ENCODE data around the gene SH3PXD2A. TPM values are rescaled to one million over a fixed set of nuclear protein-coding genes. Genes with fewer than 3 reads are reported as not detected.
A peak's percentile ranks its signal among the peaks of the same experiment; 100 is the strongest.
"Not testable (repeated sequence)": the region's sequence is repeated elsewhere in the genome, so short reads cannot be mapped to it uniquely, and the experiment has no call there.

SH3PXD2A gene
- total RNA-seq, 1 experiment from 2014 or later = 13.4 TPM

DNA sequence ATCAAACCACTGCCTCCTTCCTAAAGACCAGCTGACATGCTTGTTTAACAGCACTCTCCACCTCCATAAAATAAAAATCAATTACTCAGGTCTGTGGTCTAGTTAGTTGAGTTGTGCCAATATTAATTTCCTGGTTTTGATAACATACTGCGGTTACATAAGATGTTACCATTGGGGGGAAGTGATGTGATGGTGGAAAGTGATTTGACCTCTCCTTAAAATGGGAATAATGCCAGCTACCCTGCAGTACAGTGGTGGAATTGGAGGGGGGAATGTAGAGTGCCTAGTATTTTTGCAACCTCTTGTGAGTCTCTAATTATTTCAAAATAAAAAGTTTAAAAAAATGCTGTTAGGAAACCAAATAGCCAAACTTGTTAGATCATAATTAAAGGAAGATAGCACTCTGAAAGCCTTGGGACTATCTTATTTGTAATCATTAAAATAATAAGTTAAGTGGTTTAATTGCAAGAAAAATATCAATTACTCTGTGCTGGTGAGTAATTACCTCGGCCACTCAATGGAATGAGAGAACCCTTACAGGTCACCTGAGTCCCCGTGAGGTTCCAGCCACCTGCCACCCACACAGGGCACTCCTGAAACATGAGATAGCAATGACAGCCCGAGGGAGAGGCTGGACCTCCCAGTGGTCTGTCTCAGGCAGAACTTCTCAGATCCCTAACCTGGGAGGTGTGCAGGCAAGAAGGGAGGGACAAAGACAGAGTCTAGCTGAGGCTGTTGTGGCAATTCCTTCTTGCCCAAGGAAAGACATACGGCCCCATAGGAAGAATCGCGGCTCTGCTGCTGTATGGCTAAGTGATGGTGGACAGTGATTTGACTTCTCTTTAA lies 94.1 kb downstream of the SH3PXD2A start:
- Histone ChIP-seq H3K9me3 (replicated peaks) (no peaks in the 10 kb centered on the region), H3K4me1 (replicated peaks) (peaks cover 38% of the 10 kb centered on the region), H3K27ac (no peak overlapping the region), H3K36me3 (no peaks in the 10 kb centered on the region), H3K27me3 (replicated peaks) (no peaks in the 10 kb centered on the region), H3K4me3 (no peak overlapping the region)
- DNase-seq (ENCODE audit: low read depth in 1 of 2, low spot score in 2 of 2) = no peak

DNA sequence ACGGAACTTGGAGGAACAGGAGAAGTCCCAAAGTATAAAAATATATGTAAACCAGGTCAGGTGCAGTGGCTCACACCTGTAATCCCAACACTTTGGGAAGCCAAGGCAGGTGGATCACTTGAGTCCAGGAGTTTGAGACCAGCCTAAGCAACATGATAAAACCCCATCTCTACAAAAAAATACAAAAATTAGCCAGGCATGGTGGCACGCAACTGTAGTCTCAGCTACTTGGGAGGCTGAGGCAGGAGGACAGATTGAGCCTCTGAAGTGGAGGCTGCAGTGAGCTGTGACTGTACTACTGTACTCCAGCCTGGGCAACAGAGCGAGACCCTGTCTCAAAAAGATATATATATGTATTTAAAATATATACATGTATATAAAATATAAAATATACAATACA lies 95.1 kb downstream of the SH3PXD2A start:
- not testable (repeated sequence) for H3K4me3 ChIP-seq; DNase-seq (ENCODE audit: low read depth in 1 of 2, low spot score in 2 of 2); H3K9me3 ChIP-seq (replicated peaks); H3K27me3 ChIP-seq (replicated peaks); H3K36me3 ChIP-seq; H3K27ac ChIP-seq
- H3K4me1 ChIP-seq (replicated peaks) = peaks cover 33% of the 10 kb centered on the region

DNA sequence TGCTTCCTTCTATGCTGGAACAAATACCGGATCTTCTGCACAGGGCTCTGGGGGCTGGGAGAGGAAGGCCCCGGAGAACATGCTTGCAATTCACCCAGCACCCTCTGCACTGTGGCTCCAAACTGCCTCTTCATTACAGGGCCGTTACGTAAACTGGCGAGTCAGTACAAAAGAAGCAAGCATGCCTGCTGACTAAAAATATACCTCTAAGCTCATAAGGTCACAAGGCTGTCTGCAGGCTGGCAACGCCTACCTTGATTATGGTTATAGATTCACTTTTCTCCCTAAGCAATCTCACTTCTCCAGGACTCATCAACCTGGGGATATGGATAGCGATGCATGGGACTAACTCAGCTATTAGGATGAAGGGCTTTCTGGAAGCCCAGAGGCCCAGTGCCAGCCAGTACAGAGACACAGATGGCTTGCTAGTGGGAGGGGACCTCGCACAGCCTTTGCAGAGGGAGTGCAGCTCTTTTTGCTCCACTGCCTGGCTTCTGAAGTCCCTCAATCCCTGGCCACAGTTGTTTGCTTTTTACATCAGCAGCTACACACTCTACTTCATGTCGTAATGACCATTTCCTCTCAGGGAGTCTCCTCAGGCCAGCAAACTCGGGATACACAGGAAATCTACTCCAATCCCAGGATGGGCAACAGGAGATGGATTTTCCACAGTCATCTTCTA lies 96.1 kb downstream of the SH3PXD2A start:
- Histone ChIP-seq H3K36me3 (no peaks in the 10 kb centered on the region), H3K9me3 (replicated peaks) (no peaks in the 10 kb centered on the region), H3K27me3 (replicated peaks) (no peaks in the 10 kb centered on the region), H3K4me1 (replicated peaks) (peaks cover 32% of the 10 kb centered on the region), H3K27ac (no peak overlapping the region), H3K4me3 (no peak overlapping the region)
- peak in 1 of 2 experiments; percentile 29 for DNase-seq (ENCODE audit: low read depth in 1 of 2, low spot score in 2 of 2)

DNA sequence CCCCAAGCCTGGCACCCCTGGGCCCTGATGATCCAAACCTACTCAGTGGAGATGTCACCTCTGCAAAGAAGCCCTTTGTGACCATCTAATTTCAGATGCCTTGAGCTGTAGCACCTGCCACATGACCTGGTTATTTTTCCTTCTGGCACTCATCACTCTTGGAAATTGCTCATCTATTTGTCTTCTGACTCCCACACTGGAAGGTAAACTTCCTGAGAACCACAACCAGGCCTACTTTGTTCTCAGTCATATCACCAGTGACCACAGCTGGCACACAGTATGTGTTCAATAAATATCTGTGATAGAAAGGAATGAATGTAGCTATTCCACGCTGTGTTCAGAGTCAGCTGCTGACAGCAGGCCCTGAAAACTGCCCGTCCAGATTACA lies 97.1 kb downstream of the SH3PXD2A start:
- Histone ChIP-seq H3K27ac (no peak overlapping the region), H3K9me3 (replicated peaks) (no peaks in the 10 kb centered on the region), H3K4me3 (no peak overlapping the region), H3K27me3 (replicated peaks) (no peaks in the 10 kb centered on the region), H3K36me3 (no peaks in the 10 kb centered on the region), H3K4me1 (replicated peaks) (peaks cover 28% of the 10 kb centered on the region)
- peak in 1 of 2 experiments; percentile 30 for DNase-seq (ENCODE audit: low read depth in 1 of 2, low spot score in 2 of 2)

DNA sequence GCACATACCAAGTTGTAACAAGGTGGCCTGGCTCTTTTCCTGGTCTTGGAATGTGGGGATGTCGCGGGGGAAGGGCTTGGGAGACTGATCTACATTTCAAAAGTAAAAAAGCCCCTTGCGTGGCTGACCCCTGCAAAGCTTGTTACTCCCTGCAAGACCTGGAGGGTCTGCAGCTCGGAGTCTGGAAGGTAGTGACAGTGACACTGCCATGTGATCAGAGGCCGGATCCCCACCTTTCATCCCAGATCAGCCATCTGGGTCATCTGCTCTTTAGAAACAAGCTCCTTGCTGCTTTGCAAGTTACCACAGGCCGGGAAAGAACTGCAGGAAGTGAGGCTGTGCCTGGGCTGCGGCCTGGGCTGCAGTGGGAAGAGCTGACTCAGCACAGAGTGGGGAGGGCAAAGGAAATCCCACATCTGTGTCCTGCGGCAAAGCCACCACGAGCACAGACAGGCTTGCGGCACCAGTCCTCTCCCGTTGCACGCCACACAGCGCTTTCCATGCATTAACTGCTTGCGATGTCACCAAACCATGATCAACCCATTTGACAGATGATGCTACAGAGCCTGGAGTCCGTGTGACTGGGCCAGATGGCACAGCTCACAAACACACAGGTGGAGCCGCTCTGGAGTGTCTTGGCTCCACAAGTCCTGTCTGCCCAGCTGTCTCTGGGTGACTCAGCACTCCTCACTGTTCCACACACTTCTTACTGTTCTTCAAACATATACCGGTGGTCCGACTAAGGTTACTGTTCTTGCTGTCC lies 97.7 kb downstream of the SH3PXD2A start:
- 0 out of 2 replicates have a peak, but pooled peaks cover under 1% of the 10 kb centered on the region for H3K9me3 ChIP-seq (replicated peaks)
- peak; percentile 57 to 68 for DNase-seq (ENCODE audit: low read depth in 1 of 2, low spot score in 2 of 2)
- H3K4me3 ChIP-seq = no peak overlapping the region
- H3K27ac ChIP-seq = no peak overlapping the region
- no peaks in the 10 kb centered on the region for H3K36me3 ChIP-seq
- no peaks in the 10 kb centered on the region for H3K27me3 ChIP-seq (replicated peaks)
- H3K4me1 ChIP-seq (replicated peaks) = peaks cover 26% of the 10 kb centered on the region

DNA sequence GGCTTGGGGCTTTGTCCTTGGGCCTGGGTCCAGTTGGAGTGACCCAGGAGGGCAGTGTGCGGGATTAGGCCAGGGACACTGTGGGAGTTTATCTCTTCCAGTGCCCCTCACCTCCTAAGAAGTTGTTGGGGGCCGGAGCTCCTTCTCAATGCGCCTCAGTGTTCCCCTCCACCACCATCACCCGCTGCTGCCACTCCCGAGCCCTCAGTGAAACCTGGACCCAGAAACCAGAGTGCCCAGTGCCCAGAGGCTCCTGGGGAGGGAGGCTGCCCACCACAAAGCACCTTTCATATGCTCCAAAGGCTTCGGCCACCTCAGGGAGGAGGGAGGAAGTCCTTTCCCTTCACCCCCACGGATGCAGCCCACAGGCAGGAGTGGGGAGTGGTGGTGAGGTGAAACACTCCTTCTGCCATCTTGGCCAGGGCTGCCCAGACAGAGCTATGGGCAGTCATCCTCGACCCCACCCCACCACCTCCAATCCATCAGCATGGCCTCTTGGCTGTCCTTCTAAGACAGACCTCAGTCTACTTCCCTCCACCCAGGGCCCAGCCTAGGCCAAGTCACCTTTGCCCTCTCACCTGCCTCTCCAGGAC lies 99.0 kb downstream of the SH3PXD2A start:
- DNase-seq (ENCODE audit: low read depth in 1 of 2, low spot score in 2 of 2) = no peak

DNA sequence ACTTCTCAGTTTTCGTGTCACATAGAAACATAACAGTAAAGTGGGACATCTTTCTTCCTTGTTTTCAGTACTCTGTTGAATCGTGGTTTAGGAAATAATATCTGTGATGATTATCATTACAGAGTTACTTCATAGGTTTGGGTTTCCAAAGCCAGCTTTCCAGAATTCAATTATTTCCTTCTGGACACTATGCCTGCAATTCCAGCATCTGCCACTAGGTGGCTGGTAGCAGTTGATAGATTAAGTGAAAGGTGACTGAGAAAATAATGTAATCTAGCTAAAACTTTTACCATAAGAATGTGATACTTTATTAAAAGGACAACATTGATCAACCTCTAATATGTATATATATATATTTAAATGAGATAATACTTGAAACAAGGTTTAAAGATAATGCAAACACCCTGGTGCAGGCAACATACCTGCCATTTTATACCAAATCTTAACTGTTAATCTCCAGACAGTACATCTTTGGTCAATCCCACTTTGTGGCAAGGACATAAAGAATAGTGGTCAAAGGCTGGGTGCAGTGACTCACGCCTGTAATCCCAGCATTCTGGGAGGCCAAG lies 102.6 kb downstream of the SH3PXD2A start:
- no peaks in the 10 kb centered on the region for H3K36me3 ChIP-seq
- no peak overlapping the region for H3K4me3 ChIP-seq
- 0 out of 2 replicates have a peak, but pooled peaks cover 7% of the 10 kb centered on the region for H3K9me3 ChIP-seq (replicated peaks)
- no peak for DNase-seq (ENCODE audit: low read depth in 1 of 2, low spot score in 2 of 2)
- no peak overlapping the region for H3K27ac ChIP-seq
- no peaks in the 10 kb centered on the region for H3K27me3 ChIP-seq (replicated peaks)
- H3K4me1 ChIP-seq (replicated peaks) = peaks cover 7% of the 10 kb centered on the region

More for the DNA sequence above, 99.0 kb downstream of the SH3PXD2A start:
- Histone ChIP-seq H3K36me3 (no peaks in the 10 kb centered on the region), H3K27me3 (replicated peaks) (no peaks in the 10 kb centered on the region), H3K4me3 (no peak overlapping the region), H3K9me3 (replicated peaks) (0 out of 2 replicates have a peak, but pooled peaks cover 7% of the 10 kb centered on the region), H3K4me1 (replicated peaks) (peaks cover 26% of the 10 kb centered on the region), H3K27ac (no peak overlapping the region)

DNA sequence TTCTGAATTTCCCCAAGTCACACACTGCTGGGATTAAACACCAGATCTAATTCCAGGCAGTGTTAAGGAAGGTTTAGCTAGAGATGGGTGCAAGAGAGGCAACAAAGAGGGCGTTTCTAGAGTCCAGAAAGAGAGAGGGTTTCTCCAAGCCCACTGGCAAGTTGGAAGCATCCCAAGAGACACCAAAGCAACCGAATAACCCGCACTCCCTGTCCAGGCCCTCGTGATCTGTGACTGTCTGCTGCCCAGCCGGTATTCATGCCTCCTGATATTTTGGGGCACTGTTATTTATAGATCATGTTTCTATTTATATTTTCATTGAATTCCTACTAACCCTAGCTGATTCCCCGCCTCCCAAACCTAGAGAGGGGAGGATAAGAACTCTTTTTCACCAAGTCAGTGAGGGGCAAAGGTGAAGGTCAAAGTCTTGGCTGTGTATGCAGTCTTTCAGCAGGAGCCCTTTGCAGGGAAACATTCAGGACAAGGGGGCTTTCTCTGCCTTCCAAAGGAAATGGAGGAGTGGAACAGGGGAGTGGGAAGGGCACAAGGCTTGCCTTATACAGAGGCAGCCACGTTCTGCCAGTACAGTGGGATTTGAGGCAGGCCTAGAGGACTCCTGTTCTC lies 103.6 kb downstream of the SH3PXD2A start:
- H3K27ac ChIP-seq = no peak overlapping the region

DNA sequence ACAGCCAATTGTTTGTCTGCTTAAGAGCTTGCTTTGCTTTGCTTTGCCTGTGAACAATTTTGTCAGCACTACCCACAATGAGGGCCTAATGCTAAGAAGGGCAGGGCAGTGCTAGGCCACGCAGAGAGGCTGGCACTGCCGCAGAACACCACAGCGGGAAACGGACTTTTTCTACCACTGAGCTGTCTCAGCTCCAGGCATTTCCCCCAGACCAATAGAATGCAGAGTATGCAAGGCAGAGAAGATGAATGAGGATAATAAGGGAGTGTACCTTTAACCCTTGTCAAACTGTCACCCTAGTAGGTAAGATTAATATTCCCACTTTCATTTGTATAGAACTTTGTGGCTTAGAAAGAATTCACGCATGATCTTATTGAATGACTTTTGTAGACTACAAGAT lies 104.5 kb downstream of the SH3PXD2A start:
- Histone ChIP-seq H3K27ac (no peak overlapping the region), H3K9me3 (replicated peaks) (0 out of 2 replicates have a peak, but pooled peaks cover 7% of the 10 kb centered on the region), H3K4me3 (no peak overlapping the region), H3K4me1 (replicated peaks) (no peaks in the 10 kb centered on the region; the same call in 1 of the 2 replicates), H3K36me3 (no peaks in the 10 kb centered on the region), H3K27me3 (replicated peaks) (no peaks in the 10 kb centered on the region)
- DNase-seq (ENCODE audit: low read depth in 1 of 2, low spot score in 2 of 2) = no peak

More for the DNA sequence above, 103.6 kb downstream of the SH3PXD2A start:
- H3K36me3 ChIP-seq = no peaks in the 10 kb centered on the region
- no peaks in the 10 kb centered on the region for H3K4me1 ChIP-seq (replicated peaks)
- H3K9me3 ChIP-seq (replicated peaks) = 0 out of 2 replicates have a peak, but pooled peaks cover 7% of the 10 kb centered on the region
- H3K4me3 ChIP-seq = no peak overlapping the region
- no peaks in the 10 kb centered on the region for H3K27me3 ChIP-seq (replicated peaks)
- DNase-seq (ENCODE audit: low read depth in 1 of 2, low spot score in 2 of 2) = no peak

DNA sequence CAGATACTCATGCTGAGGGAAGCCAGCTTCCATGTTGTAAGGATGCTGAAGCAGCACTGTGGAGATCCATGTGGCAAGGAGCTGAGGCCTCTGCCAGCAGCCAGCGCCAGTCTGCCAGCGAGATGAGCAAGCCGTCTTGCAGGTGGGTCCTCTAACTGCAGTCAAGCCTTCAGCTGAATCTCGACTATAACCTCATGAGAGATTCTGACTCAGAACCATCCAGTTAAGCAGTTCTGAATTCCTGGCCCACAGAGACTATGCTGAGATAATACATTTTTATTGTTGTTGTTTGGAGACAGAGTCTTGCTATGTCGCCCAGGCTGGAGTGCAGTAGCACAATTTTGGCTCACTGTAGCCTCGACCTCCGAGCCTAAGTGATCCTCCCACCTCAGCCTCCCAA lies 105.6 kb downstream of the SH3PXD2A start:
- no peaks in the 10 kb centered on the region for H3K36me3 ChIP-seq
- no peak for DNase-seq (ENCODE audit: low read depth in 1 of 2, low spot score in 2 of 2)
- 0 out of 2 replicates have a peak, but pooled peaks cover 7% of the 10 kb centered on the region for H3K9me3 ChIP-seq (replicated peaks)
- no peak overlapping the region for H3K27ac ChIP-seq
- H3K4me1 ChIP-seq (replicated peaks) = peaks cover 8% of the 10 kb centered on the region; the same call in 1 of the 2 replicates
- no peaks in the 10 kb centered on the region for H3K27me3 ChIP-seq (replicated peaks)
- no peak overlapping the region for H3K4me3 ChIP-seq

DNA sequence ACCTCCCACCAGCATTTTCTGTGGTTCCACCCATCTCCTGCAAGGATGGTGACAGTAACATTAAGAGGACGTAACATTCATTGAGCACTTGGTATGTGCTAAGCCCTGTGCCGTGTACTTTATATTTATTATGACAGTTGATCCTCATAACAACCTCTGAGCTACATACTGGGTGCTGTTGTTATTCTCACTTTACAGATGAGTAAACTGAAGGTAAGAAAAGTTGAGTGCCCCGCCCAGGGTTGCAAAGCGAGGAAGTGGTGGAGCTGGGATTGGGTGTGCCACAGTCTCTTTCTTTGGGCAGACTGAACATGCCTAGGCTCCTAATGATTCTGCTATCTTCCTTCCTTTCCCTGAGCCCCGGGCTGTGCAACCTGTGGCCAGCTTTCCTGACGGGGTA lies 107.4 kb downstream of the SH3PXD2A start:
- peaks cover 8% of the 10 kb centered on the region; the same call in 1 of the 2 replicates for H3K4me1 ChIP-seq (replicated peaks)
- 0 out of 2 replicates have a peak, but pooled peaks cover 7% of the 10 kb centered on the region for H3K9me3 ChIP-seq (replicated peaks)
- H3K36me3 ChIP-seq = no peaks in the 10 kb centered on the region
- no peak for DNase-seq (ENCODE audit: low read depth in 1 of 2, low spot score in 2 of 2)
- H3K27me3 ChIP-seq (replicated peaks) = no peaks in the 10 kb centered on the region
- no peak overlapping the region for H3K27ac ChIP-seq
- no peak overlapping the region for H3K4me3 ChIP-seq

DNA sequence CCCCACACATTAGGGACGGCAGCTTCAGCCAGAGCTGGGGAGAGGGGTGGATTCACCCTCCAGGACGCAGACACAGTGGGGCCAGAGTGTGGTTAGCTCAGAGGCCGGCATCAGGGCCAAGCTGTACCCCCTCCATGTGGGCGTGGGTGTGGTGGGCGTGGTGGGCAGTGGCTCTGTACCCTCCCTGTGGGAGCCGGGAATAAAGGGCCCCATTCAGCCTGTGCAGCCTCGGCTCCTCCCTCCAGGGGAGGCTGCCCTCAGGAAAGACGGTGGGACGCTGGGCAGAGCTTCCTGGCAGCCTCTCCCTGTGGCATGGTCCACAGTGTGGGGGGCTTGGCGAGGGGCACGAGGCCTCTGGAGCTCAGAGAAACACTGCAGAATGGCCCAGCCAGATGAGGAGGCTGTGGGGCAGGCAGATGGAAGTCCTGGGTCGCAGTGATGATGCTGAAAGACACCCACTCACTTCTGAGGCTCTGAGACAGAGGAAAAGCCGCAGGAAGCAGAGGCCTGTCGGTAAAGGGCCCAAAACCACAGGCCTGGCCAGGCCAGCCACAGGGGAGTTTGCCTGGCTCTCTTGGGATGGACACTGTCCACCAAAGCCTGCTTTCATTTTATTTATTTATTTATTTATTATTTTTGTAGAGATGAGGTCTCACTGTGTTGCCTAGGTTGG lies 108.0 kb downstream of the SH3PXD2A start:
- Histone ChIP-seq H3K27ac (no peak overlapping the region), H3K27me3 (replicated peaks) (no peaks in the 10 kb centered on the region), H3K36me3 (no peaks in the 10 kb centered on the region), H3K4me1 (replicated peaks) (peaks cover 8% of the 10 kb centered on the region; the same call in 1 of the 2 replicates), H3K9me3 (replicated peaks) (0 out of 2 replicates have a peak, but pooled peaks cover 3% of the 10 kb centered on the region), H3K4me3 (no peak overlapping the region)
- DNase-seq (ENCODE audit: low read depth in 1 of 2, low spot score in 2 of 2) = no peak
